DND-41 (cell line): ENCODE measurements around the gene DPP6.

Experiments used
- ATAC-seq: fragments of 200-7000 bp; cut with Tn5 transposase; 3 replicates; pipeline ENCODE4 v1.9.1; 2021; ENCODE audit warnings: low read depth; ENCODE audit not compliant: insufficient read depth
- DNase-seq: peaks from one replicate; pipeline ENCODE4 v3.0.0-alpha.2; 2020
- H2AFZ ChIP-seq: 2 replicates; pipeline ENCODE4 v1.6.0; 2012; ENCODE audit warnings: low read depth, low read length
- H3K27ac ChIP-seq: 2 replicates; pipeline ENCODE4 v1.5.1; 2012; ENCODE audit warnings: low read length, inconsistent platforms
- H3K27me3 ChIP-seq: fragments of 200-600 bp; sonication (generic); 2 replicates; pipeline ENCODE4 v1.6.0; 2012; ENCODE audit warnings: low read length, mild to moderate bottlenecking, inconsistent platforms; ENCODE audit not compliant: insufficient read depth, poor library complexity
- H3K36me3 ChIP-seq: 2 replicates; pipeline ENCODE4 v1.5.1; 2012; ENCODE audit warnings: low read length, inconsistent platforms; ENCODE audit not compliant: insufficient read depth
- H3K4me1 ChIP-seq: 2 replicates; pipeline ENCODE4 v1.5.1; 2012; ENCODE audit warnings: mild to moderate bottlenecking, low read length; ENCODE audit not compliant: insufficient read depth
- H3K4me2 ChIP-seq: 2 replicates; pipeline ENCODE4 v1.6.0; 2012; ENCODE audit warnings: mild to moderate bottlenecking, moderate library complexity, low read length, inconsistent platforms; ENCODE audit not compliant: insufficient read depth
- H3K4me3 ChIP-seq, 2 experiments: fragments of 200-600 bp in 1 of 2; shearing (Covaris generic) in 1 of 2; 2 replicates each; pipeline ENCODE4 v1.5.1; 2012 to 2016; ENCODE audit warnings: inconsistent platforms in 2 of 2, low read length in 2 of 2, mild to moderate bottlenecking in 2 of 2, low read depth in 1 of 2, moderate library complexity in 1 of 2
- H3K79me2 ChIP-seq: 2 replicates; pipeline ENCODE4 v1.6.0; 2012; ENCODE audit warnings: low read length, inconsistent platforms; ENCODE audit not compliant: insufficient read depth
- H3K9ac ChIP-seq: 2 replicates; pipeline ENCODE4 v1.6.0; 2012; ENCODE audit warnings: low read depth, mild to moderate bottlenecking, inconsistent platforms, low read length, moderate library complexity
- H3K9me3 ChIP-seq: 2 replicates; pipeline ENCODE4 v1.5.1; 2012; ENCODE audit warnings: low read length, moderate library complexity, mild to moderate bottlenecking, inconsistent platforms; ENCODE audit not compliant: insufficient read depth, severe bottlenecking
- H4K20me1 ChIP-seq: 2 replicates; pipeline ENCODE4 v1.6.0; 2012; ENCODE audit warnings: low read length; ENCODE audit not compliant: insufficient read depth
- CTCF ChIP-seq: IDR thresholded peaks from 2 replicates; pipeline ENCODE4 v1.5.1; 2012; ENCODE audit warnings: borderline replicate concordance, low read length, moderate library complexity, mild to moderate bottlenecking; ENCODE audit not compliant: poor library complexity, severe bottlenecking; ENCODE audit errors: extremely low read depth
- EZH2 ChIP-seq: IDR thresholded peaks from 3 replicates; pipeline ENCODE4 v1.6.1; 2012; ENCODE audit warnings: borderline replicate concordance, low read depth, mild to moderate bottlenecking, moderate library complexity, low read length, inconsistent platforms; ENCODE audit not compliant: severe bottlenecking

Gene DPP6

GRCh38 chr7:154649434-154649833 is 597.2 kb downstream of the DPP6 start:
- H3K36me3 ChIP-seq = no peaks in the 10 kb centered on the region
- H3K4me2 ChIP-seq = no peak overlapping the region
- H2AFZ ChIP-seq = no peak overlapping the region
- H3K27me3 ChIP-seq = no peaks in the 10 kb centered on the region
- TF ChIP-seq EZH2 (no peak), CTCF (no peak)
- H3K79me2 ChIP-seq = no peaks in the 10 kb centered on the region
- H3K4me3 ChIP-seq = no peak overlapping the region
- no peak for ATAC-seq
- no peaks in the 10 kb centered on the region for H4K20me1 ChIP-seq
- no peaks in the 10 kb centered on the region for H3K4me1 ChIP-seq
- H3K27ac ChIP-seq = no peak overlapping the region
- no peak for DNase-seq
- H3K9ac ChIP-seq = no peak overlapping the region
- H3K9me3 ChIP-seq = no peaks in the 10 kb centered on the region

- no peak for ATAC-seq
- H4K20me1 ChIP-seq = no peaks in the 10 kb centered on the region
- H3K4me2 ChIP-seq = no peak overlapping the region
- no peak for TF ChIP-seq CTCF
- no peak for TF ChIP-seq EZH2
- no peaks in the 10 kb centered on the region for H3K27me3 ChIP-seq
- no peaks in the 10 kb centered on the region for H3K9me3 ChIP-seq
- H3K9ac ChIP-seq = no peak overlapping the region
- no peaks in the 10 kb centered on the region for H3K36me3 ChIP-seq
- H3K27ac ChIP-seq = no peak overlapping the region
- no peaks in the 10 kb centered on the region for H3K79me2 ChIP-seq
- no peaks in the 10 kb centered on the region for H3K4me1 ChIP-seq
- no peak for DNase-seq
- H3K4me3 ChIP-seq = no peak overlapping the region
- no peak overlapping the region for H2AFZ ChIP-seq
Measured at GRCh38 chr7:154650275-154650674, 598.1 kb downstream of the DPP6 start.

- no peak for DNase-seq
- no peaks in the 10 kb centered on the region for H3K27me3 ChIP-seq
Measured at GRCh38 chr7:154651501-154651900, 599.3 kb downstream of the DPP6 start.

More at GRCh38 chr7:154651501-154651900, 599.3 kb downstream of the DPP6 start:
- Histone ChIP-seq H3K4me1 (no peaks in the 10 kb centered on the region), H3K27ac (no peak overlapping the region), H3K4me3 (no peak overlapping the region), H3K9me3 (no peaks in the 10 kb centered on the region), H3K36me3 (no peaks in the 10 kb centered on the region), H3K79me2 (no peaks in the 10 kb centered on the region), H3K9ac (no peak overlapping the region), H3K4me2 (no peak overlapping the region), H2AFZ (no peak overlapping the region), H4K20me1 (no peaks in the 10 kb centered on the region)
- TF ChIP-seq EZH2 = no peak
- TF ChIP-seq CTCF = no peak
- no peak for ATAC-seq
